Epithelial cell of proximal tubule (primary cell): ENCODE results near the gene SH3D19. TPM values are rescaled to one million over a fixed set of nuclear protein-coding genes. Genes with fewer than 3 reads are reported as not detected.

ENCODE experiments used
- DNase-seq: peaks from one replicate; pipeline ENCODE4 v3.0.0-alpha.2; 2011; ENCODE audit warnings: low read depth
- H3K4me3 ChIP-seq: 2 replicates; pipeline ENCODE4 v1.5.1; 2011; ENCODE audit warnings: low read depth, mild to moderate bottlenecking, low read length
- CTCF ChIP-seq: conservative IDR thresholded peaks from 2 replicates; pipeline ENCODE4 v1.5.1; 2012; ENCODE audit warnings: low read depth, mild to moderate bottlenecking, low read length
- total RNA-seq: library from RNA; depleted of rRNA; stranded (reverse); fragments of >200 nt; gene quantifications from 2 replicates; pipeline ENCODE4 v1.2.3, GENCODE V29; 2015

SH3D19 gene
- total RNA-seq, 1 donor from 2014 or later, result 14.8 TPM

GRCh38 chr4:151207186-151207585 is 118.2 kb downstream of the SH3D19 start:
- DNase-seq, result no peak
- no peak for TF ChIP-seq CTCF
- H3K4me3 ChIP-seq, result no peak overlapping the region

GRCh38 chr4:151206241-151207005 is 119.0 kb downstream of the SH3D19 start:
- TF ChIP-seq CTCF, result no peak
- DNase-seq, result no peak

GRCh38 chr4:151205722-151206121 is 119.7 kb downstream of the SH3D19 start:
- no peak for TF ChIP-seq CTCF
- no peak overlapping the region for H3K4me3 ChIP-seq
- DNase-seq, result no peak

More at GRCh38 chr4:151206241-151207005, 119.0 kb downstream of the SH3D19 start:
- H3K4me3 ChIP-seq, result no peak overlapping the region

- H3K4me3 ChIP-seq, result no peak overlapping the region
- DNase-seq, result no peak
- no peak for TF ChIP-seq CTCF
These were observed 120.4 kb downstream of the SH3D19 start for GRCh38 chr4:151204925-151205524.

GRCh38 chr4:151202851-151203455 is 122.5 kb downstream of the SH3D19 start:
- no peak for DNase-seq
- no peak for TF ChIP-seq CTCF
- H3K4me3 ChIP-seq, result no peak overlapping the region

- no peak for TF ChIP-seq CTCF
- no peak for DNase-seq
- no peak overlapping the region for H3K4me3 ChIP-seq
These were observed 123.0 kb downstream of the SH3D19 start for GRCh38 chr4:151202381-151202780.
